ENCODE results near the gene FAM13B.

FAM13B gene

DNA sequence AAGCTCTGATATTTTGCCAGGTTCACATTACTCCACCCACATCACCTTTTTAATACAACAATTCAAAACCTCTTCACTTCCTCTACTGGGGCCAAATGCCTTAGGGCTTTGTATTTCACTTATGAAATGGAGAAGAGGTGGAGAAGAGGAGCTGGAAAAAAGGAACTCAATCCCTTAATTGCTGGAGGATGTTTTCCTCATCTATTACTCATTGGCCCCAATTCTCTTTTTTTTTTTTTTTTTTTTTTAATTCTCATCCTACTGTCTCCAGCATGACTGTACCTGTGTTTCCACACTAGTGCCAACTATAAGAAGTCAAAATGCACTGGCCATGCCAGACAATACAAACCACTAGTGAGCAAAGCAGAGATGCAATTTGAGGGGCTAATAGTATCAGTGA is 20.9 kb downstream of the FAM13B start:
- no peak overlapping the region for H3K4me3 ChIP-seq (ENCODE audit: low read depth, low read length)
- POLR2A ChIA-PET, result no interaction called here
- DNase-seq (ENCODE audit: low read depth, low spot score), result no peak
- TF ChIP-seq CTCF (IDR thresholded peaks at IDR 0.05; ENCODE audit: insufficient read depth, low read length, missing control alignments), result no peak
- CTCF ChIA-PET, result no interaction called here

DNA sequence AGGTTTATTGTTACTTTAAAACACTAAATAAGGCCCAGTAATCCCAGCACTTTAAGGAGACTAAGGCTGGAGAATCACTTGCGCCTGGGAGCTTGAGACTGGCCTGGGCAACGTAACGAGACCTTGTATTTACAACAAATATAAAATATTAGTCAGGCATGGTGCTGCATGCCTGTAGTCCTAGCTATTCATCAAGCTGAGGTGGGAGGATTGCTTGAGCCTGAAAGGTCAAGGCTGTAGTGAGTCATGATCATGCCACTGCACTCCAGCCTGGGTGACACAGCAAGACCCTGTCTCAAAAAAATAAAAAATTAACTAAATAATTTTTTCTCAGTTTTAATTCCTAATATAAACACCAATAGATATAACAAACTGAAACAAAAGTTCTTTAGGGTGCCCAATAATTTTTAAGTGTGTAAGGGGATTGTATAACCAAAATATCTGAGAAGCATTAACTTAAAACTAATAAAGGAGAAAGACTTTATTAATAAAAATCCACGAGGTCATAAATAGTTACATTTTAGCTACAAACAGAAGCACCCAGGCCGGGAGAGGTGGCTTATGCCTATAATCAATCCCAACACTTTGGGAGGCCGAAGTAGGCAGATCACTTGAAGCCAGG is 32.7 kb downstream of the FAM13B start:
- H3K4me3 ChIP-seq (ENCODE audit: low read depth, low read length), result no peak overlapping the region
- ChIA-PET POLR2A (no interaction called here), CTCF (no interaction called here)
- TF ChIP-seq CTCF (IDR thresholded peaks at IDR 0.05; ENCODE audit: insufficient read depth, low read length, missing control alignments), result no peak
- DNase-seq (ENCODE audit: low read depth, low spot score), result no peak

DNA sequence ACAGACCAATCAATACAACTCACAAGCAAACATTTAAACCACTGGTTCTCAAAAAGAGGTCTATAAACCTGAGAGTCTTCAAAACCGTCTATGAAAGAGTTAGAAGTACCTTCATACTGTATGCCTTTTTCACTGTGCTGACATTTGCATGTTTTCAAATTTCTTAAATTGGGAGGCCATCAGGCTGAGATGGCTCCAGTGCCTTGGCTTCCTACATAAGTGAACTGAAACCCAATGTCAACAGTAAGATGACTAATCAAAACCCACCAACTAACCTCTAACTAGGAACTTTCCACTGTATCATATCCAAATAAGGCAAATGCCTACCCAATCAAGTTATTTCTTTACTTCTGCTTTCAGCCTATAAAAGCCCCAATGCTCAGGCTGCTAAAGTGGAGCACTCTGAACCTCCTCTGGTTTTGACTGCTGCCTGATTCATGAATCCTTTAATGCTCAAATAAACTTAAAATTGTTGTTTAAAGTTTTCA is 35.1 kb downstream of the FAM13B start:
- POLR2A ChIA-PET, result no interaction called here
- CTCF ChIA-PET, result interaction anchor here (1.3 to 1.8 kb wide), 2 partner anchors 12 to 38 kb away, joined by 4 to 5 read pairs; no protein-coding TSS in a partner anchor
- TF ChIP-seq CTCF (IDR thresholded peaks at IDR 0.05; ENCODE audit: insufficient read depth, low read length, missing control alignments), result no peak

GRCh38 chr5:137995749-137996128 is 37.1 kb downstream of the FAM13B start:
- no peak for DNase-seq (ENCODE audit: low read depth, low spot score)
- no peak for TF ChIP-seq CTCF (IDR thresholded peaks at IDR 0.05; ENCODE audit: insufficient read depth, low read length, missing control alignments)
- H3K4me3 ChIP-seq (ENCODE audit: low read depth, low read length), result no peak overlapping the region
- CTCF ChIA-PET, result interaction anchor here (1.0 kb wide), 1 partner anchor 41 kb away, joined by 4 read pairs; no protein-coding TSS in a partner anchor
- POLR2A ChIA-PET, result no interaction called here

More for the DNA sequence above, 35.1 kb downstream of the FAM13B start:
- H3K4me3 ChIP-seq (ENCODE audit: low read depth, low read length), result no peak overlapping the region
- DNase-seq (ENCODE audit: low read depth, low spot score), result no peak

DNA sequence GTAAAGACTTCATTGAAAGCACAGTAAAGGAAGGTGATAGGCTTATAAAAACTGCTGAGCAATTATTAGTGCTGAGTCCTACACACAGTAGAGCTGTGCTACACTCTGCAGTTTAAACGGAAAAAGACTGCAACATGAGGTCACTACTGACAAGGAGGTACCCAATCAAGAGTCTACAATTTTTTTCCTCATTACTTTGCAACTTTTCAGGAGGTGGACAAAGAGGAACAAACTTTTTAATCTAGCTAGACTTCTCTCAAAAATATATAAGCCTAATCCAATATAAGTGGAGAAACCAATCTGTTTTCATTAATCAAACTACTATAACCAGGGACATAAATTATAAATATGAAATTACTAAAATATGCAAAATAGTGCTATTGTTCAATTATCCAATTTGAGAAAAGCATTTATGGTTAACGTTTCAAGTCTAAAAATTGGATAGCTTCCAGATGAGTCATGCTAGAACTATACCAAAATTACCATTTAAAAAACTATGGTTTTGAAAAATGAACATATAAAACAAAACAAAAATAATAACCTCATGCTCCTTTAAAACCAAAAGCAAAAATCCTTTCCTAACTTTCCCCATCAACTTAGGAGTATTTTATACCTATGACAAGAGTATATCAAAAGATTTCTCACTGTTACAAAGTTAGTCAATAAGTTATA is 37.7 kb downstream of the FAM13B start:
- no peak for TF ChIP-seq CTCF (IDR thresholded peaks at IDR 0.05; ENCODE audit: insufficient read depth, low read length, missing control alignments)
- CTCF ChIA-PET, result interaction anchor here (1.0 kb wide), 1 partner anchor 41 kb away, joined by 4 read pairs; no protein-coding TSS in a partner anchor
- no peak for DNase-seq (ENCODE audit: low read depth, low spot score)
- POLR2A ChIA-PET, result no interaction called here
- H3K4me3 ChIP-seq (ENCODE audit: low read depth, low read length), result no peak overlapping the region

DNA sequence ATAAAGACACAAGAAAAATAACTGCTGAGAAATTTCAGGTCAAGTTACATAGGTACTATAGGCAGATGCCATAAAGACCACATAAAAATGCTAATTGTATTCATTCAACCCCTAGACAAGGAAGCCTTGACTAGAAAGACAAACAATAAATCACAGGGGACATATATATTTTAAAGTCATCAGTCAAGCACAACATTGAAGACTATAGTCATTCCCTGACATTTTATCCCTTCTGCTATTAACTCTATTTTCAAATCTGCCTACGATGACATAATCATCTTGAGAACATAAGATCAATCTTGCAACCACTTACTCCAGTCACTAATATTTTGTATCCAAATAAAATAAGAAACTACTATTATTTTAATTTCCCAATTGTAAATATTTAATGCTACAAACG is 38.3 kb downstream of the FAM13B start:
- ChIA-PET CTCF (interaction anchor here (1.0 to 1.7 kb wide), 3 partner anchors 10 to 74 kb away, joined by 3 to 5 read pairs (median 4); no protein-coding TSS in a partner anchor), POLR2A (no interaction called here)
- H3K4me3 ChIP-seq (ENCODE audit: low read depth, low read length), result no peak overlapping the region
- no peak for DNase-seq (ENCODE audit: low read depth, low spot score)
- TF ChIP-seq CTCF (IDR thresholded peaks at IDR 0.05; ENCODE audit: insufficient read depth, low read length, missing control alignments), result no peak
